Liver (tissue), 3 donors: Measurements from ENCODE around the gene MN1.

Experiments
- EGR1 ChIP-seq, 2 donors: IDR thresholded peaks; 2 replicates each; pipeline ENCODE4 v1.6.1; 2016 to 2018; ENCODE audit warnings: antibody characterized with exemption in 2 of 2, low read depth in 2 of 2
- GABPA ChIP-seq, 2 donors: IDR thresholded peaks in 1 of 2; conservative IDR thresholded peaks in 1 of 2; 2 replicates each; pipeline ENCODE4 v1.6.1; 2016; ENCODE audit warnings: antibody characterized with exemption in 2 of 2, mild to moderate bottlenecking in 1 of 2, moderate library complexity in 1 of 2
- TAF1 ChIP-seq: conservative IDR thresholded peaks from 2 replicates; pipeline ENCODE4 v1.6.1; 2016; ENCODE audit warnings: antibody characterized with exemption, mild to moderate bottlenecking
- TF ChIP-seq, protein P1 (sequence below): fragments of 150-350 bp; IDR thresholded peaks from 2 replicates; pipeline ENCODE4 v1.5.1; 2017; ENCODE audit warnings: improper control_type of control experiment, low read depth, low read length; ENCODE audit not compliant: missing input control
- TF ChIP-seq, protein P2 (sequence below): IDR thresholded peaks from 2 replicates; pipeline ENCODE4 v1.6.1; 2016; ENCODE audit warnings: antibody characterized with exemption, mild to moderate bottlenecking
- donor health status: healthy.
- donor health status: healthy.

DNA sequence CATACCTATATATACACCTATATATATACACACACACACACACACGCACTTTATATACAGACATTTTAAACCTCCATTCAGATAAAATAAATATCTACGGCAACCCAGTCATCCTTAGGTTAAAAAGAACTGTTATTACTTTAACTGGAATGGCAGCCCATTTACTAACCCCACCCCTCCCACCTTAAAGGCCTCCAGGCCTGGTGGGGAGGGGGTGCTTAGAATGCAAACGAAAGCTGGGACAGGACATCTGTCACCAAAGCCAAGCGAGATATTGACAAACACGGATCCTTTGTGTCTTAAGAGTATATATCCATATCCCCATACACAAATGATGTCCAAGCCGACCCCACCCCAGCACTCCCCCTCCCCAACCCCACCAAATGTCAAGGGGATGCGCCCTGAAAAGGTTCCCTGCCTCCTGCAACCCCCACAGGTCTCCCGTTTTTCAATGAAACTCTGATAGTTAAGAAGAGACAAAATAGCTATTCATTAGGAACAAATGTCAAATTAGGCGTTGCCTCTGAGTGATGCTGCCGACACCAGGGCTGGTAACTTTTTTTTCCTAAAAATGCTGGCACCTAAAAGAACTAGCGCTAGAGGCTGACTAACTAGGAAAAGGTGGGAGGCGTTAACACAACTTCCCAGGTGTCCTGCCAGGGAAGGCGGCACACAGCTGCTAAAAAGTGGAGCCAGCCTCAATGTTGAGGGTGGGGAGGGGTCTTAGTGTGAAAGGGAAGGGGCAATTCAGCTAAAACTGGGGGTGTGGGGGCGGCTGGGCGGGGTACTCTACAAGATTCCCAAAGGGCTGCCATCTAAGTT lies 5.6 kb downstream of the MN1 start:
- TF ChIP-seq TAF1 (no peak), EGR1 (IDR thresholded peaks at IDR 0.05; ENCODE audit: low read depth in 2 of 2) (no peak), GABPA (IDR thresholded peaks at IDR 0.05 in 1 of 2, conservative IDR thresholded peaks at IDR 0.05 in 1 of 2) (no peak)
- TF ChIP-seq, protein P1, sequence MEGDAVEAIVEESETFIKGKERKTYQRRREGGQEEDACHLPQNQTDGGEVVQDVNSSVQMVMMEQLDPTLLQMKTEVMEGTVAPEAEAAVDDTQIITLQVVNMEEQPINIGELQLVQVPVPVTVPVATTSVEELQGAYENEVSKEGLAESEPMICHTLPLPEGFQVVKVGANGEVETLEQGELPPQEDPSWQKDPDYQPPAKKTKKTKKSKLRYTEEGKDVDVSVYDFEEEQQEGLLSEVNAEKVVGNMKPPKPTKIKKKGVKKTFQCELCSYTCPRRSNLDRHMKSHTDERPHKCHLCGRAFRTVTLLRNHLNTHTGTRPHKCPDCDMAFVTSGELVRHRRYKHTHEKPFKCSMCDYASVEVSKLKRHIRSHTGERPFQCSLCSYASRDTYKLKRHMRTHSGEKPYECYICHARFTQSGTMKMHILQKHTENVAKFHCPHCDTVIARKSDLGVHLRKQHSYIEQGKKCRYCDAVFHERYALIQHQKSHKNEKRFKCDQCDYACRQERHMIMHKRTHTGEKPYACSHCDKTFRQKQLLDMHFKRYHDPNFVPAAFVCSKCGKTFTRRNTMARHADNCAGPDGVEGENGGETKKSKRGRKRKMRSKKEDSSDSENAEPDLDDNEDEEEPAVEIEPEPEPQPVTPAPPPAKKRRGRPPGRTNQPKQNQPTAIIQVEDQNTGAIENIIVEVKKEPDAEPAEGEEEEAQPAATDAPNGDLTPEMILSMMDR, result no peak
- TF ChIP-seq, protein P2, sequence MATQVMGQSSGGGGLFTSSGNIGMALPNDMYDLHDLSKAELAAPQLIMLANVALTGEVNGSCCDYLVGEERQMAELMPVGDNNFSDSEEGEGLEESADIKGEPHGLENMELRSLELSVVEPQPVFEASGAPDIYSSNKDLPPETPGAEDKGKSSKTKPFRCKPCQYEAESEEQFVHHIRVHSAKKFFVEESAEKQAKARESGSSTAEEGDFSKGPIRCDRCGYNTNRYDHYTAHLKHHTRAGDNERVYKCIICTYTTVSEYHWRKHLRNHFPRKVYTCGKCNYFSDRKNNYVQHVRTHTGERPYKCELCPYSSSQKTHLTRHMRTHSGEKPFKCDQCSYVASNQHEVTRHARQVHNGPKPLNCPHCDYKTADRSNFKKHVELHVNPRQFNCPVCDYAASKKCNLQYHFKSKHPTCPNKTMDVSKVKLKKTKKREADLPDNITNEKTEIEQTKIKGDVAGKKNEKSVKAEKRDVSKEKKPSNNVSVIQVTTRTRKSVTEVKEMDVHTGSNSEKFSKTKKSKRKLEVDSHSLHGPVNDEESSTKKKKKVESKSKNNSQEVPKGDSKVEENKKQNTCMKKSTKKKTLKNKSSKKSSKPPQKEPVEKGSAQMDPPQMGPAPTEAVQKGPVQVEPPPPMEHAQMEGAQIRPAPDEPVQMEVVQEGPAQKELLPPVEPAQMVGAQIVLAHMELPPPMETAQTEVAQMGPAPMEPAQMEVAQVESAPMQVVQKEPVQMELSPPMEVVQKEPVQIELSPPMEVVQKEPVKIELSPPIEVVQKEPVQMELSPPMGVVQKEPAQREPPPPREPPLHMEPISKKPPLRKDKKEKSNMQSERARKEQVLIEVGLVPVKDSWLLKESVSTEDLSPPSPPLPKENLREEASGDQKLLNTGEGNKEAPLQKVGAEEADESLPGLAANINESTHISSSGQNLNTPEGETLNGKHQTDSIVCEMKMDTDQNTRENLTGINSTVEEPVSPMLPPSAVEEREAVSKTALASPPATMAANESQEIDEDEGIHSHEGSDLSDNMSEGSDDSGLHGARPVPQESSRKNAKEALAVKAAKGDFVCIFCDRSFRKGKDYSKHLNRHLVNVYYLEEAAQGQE, result no peak
